SW480 (cell line): Measurements from ENCODE around the gene LPCAT1.
A peak's percentile ranks its signal among the peaks of the same experiment; 100 is the strongest.
"Not testable (repeated sequence)": the region's sequence is repeated elsewhere in the genome, so short reads cannot be mapped to it uniquely, and the experiment has no call there.

Experiments used
- DNase-seq: peaks from one replicate; pipeline ENCODE4 v3.0.0-alpha.2; 2016; ENCODE audit warnings: low spot score

Gene LPCAT1

GRCh38 chr5:1522601-1523479 is 920 bp downstream of the LPCAT1 start:
- no peak for DNase-seq

GRCh38 chr5:1521671-1522600 is 1.8 kb downstream of the LPCAT1 start:
- DNase-seq = peak; percentile 36

GRCh38 chr5:1520791-1521453 is 2.8 kb downstream of the LPCAT1 start:
- DNase-seq = no peak

- DNase-seq = no peak
These were observed 4.0 kb downstream of the LPCAT1 start for GRCh38 chr5:1519631-1520210.

- no peak for DNase-seq
These were observed 5.9 kb downstream of the LPCAT1 start for GRCh38 chr5:1517838-1518237.

- DNase-seq = no peak
These were observed 6.9 kb downstream of the LPCAT1 start for GRCh38 chr5:1516615-1517601.

- peak; percentile 90 for DNase-seq
These were observed 7.7 kb downstream of the LPCAT1 start for GRCh38 chr5:1515921-1516571.

GRCh38 chr5:1515311-1515920 is 8.3 kb downstream of the LPCAT1 start:
- DNase-seq = no peak

GRCh38 chr5:1514819-1515310 is 8.9 kb downstream of the LPCAT1 start:
- DNase-seq = not testable (repeated sequence)

- DNase-seq = no peak
These were observed 9.5 kb downstream of the LPCAT1 start for GRCh38 chr5:1514027-1514818.

- no peak for DNase-seq
These were observed 10.3 kb downstream of the LPCAT1 start for GRCh38 chr5:1513326-1514026.

GRCh38 chr5:1512541-1513291 is 11.0 kb downstream of the LPCAT1 start:
- DNase-seq = peak; percentile 87

GRCh38 chr5:1511651-1512540 is 11.9 kb downstream of the LPCAT1 start:
- peak; percentile 48 for DNase-seq

GRCh38 chr5:1511048-1511447 is 12.7 kb downstream of the LPCAT1 start:
- DNase-seq = no peak

- no peak for DNase-seq
These were observed 13.1 kb downstream of the LPCAT1 start for GRCh38 chr5:1510631-1511030.

- no peak for DNase-seq
These were observed 13.6 kb downstream of the LPCAT1 start for GRCh38 chr5:1510151-1510561.
